ENCODE measurements around the gene INSL3.

INSL3 gene

DNA sequence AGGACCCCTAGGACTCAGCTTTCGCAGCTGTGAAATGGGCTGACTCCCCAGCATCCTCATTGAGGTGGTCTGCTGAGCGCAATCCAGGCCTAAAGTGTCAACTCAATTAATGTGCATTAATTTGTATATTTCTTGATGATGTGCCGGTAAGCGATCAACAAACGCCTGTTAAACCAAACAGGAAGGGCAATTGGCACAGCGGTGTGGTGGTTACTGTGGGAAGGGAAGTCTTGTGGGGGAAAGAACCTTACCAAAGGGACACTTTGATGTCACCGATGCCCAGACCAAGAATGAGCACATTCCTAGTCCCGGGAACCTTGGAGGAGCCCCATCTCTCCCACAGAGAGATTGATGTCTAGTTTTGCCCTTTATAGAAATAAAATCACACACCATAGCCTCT is 24.8 kb upstream of the INSL3 start:
- DNase-seq (ENCODE audit: low read depth in 2 of 2) = no peak

GRCh38 chr19:17843908-17844490 is 22.7 kb upstream of the INSL3 start:
- DNase-seq (ENCODE audit: low read depth in 2 of 2) = no peak

DNA sequence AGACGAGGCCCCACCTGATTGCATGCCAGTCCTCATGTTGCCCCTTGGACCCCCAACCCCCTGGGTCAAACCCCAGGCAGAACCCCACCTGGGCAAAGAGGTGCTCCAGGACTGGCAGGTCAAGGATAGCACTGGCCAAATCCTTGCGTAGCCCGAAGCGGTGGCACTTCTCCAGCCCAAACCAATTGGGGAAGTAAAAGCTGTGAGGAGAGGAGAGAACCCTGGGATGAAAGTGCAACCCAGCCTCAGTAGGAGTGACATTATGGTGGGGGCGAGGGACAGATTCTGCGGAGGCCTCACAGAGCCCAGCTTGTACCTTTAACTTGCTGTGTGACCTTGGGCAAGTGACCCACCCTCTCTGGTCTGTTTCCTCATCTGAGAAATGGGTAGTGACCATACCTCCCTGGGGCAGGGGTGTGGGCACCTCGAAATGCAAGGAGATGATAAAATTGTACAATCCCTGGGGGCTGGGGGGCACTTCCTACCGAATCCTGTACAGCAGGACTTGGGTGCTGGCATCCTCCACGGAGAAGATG is 22.0 kb upstream of the INSL3 start:
- no peak for DNase-seq (ENCODE audit: low read depth in 2 of 2)

DNA sequence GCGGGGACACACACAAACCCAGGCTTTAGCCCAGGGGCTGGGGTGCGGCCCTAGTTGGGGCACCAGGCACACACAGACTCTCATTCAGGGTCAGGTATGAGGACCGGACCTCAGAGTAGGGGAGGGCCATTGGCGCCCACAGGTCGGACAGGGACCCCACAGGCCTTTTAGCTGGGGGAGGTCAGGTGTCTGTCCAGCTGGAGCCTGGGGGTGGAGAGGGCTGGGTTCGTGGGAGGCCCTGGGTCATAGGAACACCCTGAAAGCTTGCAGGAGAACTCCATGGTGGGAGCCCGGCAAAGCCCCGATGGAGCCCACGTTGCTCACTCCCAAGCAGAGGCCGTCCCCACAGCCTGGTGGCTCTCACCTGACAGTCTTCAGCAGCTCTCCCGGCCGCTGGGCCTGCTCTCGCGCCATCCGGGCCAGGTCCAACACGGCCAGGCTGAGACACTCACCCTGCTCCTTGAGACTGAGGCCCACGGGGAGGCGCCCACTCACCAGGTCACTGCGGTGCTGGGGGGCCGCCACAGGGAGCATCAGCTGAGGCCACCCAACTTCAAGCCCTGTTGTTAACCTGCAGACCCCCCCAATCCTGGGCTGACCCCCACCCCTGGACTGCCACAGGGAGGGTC is 21.5 kb upstream of the INSL3 start:
- DNase-seq (ENCODE audit: low read depth in 2 of 2) = no peak

GRCh38 chr19:17841810-17842662 is 20.7 kb upstream of the INSL3 start:
- DNase-seq (ENCODE audit: low read depth in 2 of 2) = peak; percentile 67 to 68

DNA sequence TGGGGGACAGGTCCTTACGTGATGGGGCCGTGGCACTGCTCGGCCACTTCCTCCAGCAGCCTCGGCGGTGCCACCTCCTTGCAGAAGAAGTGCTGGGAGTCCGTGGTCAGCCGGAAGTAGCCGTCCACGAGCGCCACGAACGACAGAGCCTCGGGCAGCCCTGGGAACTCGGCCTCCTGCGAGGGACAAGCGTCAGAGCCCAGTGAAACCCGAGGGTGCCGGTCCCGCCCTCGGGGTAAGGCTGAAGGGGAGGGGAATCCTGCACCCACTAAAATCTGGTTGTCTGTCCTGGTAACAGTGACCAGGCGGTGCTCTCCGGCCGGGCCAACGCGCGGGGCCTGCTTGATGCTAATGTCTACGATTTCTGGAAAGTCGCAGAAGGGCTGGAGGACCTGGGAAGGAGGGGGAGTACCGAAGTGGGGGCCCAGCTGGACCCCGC is 20.1 kb upstream of the INSL3 start:
- no peak for DNase-seq (ENCODE audit: low read depth in 2 of 2)

- DNase-seq (ENCODE audit: low read depth in 2 of 2) = no peak
Measured at GRCh38 chr19:17840019-17840418, 18.7 kb upstream of the INSL3 start.

DNA sequence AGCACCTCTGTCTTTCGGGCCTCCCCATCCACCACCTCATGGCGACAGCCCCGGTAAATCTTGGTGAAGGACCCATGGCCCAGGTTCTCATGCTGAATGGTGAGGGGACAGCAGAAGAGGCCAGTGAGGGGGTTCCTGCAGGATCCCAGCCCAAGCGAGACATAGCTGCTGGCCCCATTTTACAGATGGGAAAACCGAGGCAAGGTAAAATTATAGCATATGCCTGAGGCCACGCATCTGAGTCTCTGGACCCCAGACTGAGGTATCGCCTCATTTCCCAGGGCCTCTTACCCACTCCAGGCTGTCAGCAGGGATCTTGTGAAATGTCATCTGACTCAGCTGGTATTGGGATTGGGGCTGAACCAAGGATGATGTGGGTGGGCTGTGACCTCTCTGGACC is 16.7 kb upstream of the INSL3 start:
- DNase-seq (ENCODE audit: low read depth in 2 of 2) = no peak

DNA sequence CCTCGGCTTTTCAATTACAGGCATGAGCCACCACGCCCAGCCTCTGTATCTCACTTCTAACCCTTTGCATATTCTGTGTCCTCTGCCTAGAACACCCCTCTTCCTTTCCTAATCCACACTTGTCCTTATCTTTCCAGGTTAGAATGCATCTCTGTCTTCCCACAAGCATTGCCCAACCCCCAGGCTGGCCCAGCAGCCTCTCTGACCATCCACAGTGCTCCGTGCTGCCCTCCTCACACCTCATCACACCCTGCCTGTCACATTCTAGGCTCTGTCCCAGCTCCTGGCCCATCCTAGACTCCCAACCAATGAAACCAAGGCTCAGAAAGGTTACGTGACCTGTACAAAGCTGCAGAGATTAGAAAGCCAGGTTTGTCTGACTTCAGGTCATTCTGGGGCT is 15.2 kb upstream of the INSL3 start:
- no peak for DNase-seq (ENCODE audit: low read depth in 2 of 2)

GRCh38 chr19:17835182-17836006 is 14.1 kb upstream of the INSL3 start:
- DNase-seq (ENCODE audit: low read depth in 2 of 2) = no peak

DNA sequence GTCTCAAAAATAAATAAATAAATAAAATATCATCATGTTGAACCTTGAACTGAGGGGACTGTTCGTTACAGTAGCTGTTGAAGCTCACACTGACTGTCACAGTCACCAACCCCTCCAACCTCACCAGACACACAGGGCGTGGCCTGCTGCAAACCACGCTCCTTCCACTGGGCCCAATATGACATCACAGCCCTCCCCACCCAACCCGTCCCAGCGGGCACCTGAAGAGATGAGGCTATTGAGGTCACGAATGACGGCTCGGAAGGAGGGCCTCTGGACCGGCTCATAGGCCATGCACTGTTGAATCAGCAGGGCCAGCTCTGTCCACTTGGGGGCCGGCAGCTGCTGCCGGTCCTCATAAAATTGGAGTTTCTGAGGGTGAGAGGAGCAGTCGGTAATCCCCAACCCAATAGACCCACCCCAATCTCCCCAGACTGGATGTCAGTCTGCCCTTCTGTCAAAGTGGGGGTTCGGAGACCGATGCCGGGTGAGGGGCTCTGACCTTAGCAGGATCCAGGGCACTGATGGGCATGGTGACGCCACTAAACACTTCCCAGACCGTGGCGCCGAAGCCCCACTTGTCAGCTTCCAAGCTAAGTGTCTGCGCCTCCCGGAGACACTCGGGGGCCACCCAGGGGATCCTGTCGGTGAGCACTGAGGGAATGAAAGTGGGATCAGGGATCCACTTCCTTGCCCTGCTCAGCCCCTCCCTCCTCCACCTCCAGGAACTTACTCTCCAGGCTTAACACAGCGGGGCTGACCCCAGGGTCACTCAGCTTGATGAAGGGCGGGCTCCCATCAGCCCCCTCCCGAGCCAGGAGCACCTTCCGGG is 13.2 kb upstream of the INSL3 start:
- DNase-seq (ENCODE audit: low read depth in 2 of 2) = no peak

- DNase-seq (ENCODE audit: low read depth in 2 of 2) = no peak
Measured at GRCh38 chr19:17832443-17833208, 11.3 kb upstream of the INSL3 start.

GRCh38 chr19:17831419-17831888 is 10.1 kb upstream of the INSL3 start:
- no peak for DNase-seq (ENCODE audit: low read depth in 2 of 2)

GRCh38 chr19:17830567-17831418 is 9.5 kb upstream of the INSL3 start:
- peak; percentile 63 to 66 for DNase-seq (ENCODE audit: low read depth in 2 of 2)

GRCh38 chr19:17829855-17830566 is 8.7 kb upstream of the INSL3 start:
- DNase-seq (ENCODE audit: low read depth in 2 of 2) = peak in 1 of 2 experiments; percentile 27

GRCh38 chr19:17826508-17827056 is 5.3 kb upstream of the INSL3 start:
- DNase-seq (ENCODE audit: low read depth in 2 of 2) = no peak

GRCh38 chr19:17824339-17824738 is 3.0 kb upstream of the INSL3 start:
- DNase-seq (ENCODE audit: low read depth in 2 of 2) = no peak

Data from fibroblast of skin of left quadriceps (primary cell).